ENCODE results near the gene MLF2. TPM values are rescaled to one million over a fixed set of nuclear protein-coding genes. Genes with fewer than 3 reads are reported as not detected.

The MLF2 gene
- total and polyA plus RNA-seq, 10 of the 15 experiments (the other 5 are each of a cell fraction or from before 2014, with no cell fraction given) = 13.5 to 222 (median 130) TPM

DNA sequence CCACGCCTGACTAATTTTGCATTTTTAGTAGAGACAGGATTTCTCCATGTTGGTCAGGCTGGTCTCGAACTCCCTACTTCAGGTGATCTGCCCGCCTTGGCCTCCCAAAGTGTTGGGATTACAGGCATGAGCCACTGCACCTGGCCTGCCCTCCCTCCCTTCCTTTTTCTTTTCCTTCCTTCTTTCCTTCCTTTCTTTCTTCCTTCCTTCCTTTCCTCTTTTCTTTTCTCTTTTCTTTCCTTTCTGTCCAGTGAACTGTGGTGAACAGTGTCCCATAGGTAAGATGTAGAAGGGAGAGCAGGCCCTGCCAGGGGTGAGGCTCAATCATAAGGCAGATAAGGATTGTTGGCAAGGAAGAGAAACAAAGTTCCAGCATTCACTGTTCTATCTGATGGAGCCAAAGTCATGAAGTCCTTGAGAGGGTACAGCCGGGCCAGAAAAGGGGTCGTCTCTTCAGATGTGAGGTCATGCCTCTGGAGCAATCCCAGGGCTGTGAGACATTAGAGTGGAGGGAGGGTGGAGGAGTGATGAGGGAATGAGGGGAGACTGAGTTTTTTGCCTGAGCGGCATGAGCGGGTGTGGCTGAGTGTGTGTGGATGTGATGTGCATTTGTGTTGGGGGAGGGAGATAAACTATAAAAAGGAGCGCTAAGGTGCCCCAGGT lies 4.2 kb upstream of the MLF2 start:
- no peaks in the 10 kb centered on the region for H4K20me1 ChIP-seq (ENCODE audit: control insufficient read depth, insufficient read depth)
- no peaks in the 10 kb centered on the region for H3K27me3 ChIP-seq (replicated peaks in 1 of 2; ENCODE audit: control insufficient read depth in 2 of 2, insufficient read depth in 2 of 2, low read length in 1 of 2)
- in situ Hi-C loops (cut with MboI) = no loop called here
- TF ChIP-seq, protein P1, sequence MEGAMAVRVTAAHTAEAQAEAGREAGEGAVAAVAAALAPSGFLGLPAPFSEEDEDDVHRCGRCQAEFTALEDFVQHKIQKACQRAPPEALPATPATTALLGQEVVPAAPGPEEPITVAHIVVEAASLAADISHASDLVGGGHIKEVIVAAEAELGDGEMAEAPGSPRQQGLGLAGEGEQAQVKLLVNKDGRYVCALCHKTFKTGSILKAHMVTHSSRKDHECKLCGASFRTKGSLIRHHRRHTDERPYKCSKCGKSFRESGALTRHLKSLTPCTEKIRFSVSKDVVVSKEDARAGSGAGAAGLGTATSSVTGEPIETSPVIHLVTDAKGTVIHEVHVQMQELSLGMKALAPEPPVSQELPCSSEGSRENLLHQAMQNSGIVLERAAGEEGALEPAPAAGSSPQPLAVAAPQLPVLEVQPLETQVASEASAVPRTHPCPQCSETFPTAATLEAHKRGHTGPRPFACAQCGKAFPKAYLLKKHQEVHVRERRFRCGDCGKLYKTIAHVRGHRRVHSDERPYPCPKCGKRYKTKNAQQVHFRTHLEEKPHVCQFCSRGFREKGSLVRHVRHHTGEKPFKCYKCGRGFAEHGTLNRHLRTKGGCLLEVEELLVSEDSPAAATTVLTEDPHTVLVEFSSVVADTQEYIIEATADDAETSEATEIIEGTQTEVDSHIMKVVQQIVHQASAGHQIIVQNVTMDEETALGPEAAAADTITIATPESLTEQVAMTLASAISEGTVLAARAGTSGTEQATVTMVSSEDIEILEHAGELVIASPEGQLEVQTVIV (IDR thresholded peaks at IDR 0.05; ENCODE audit: borderline replicate concordance, partially characterized antibody) = no peak
- no peak for TF ChIP-seq POU2F2 (IDR thresholded peaks at IDR 0.05; ENCODE audit: borderline replicate concordance, low read depth, low read length)
- no peak for TF ChIP-seq ZSCAN29 (IDR thresholded peaks at IDR 0.05)
- no peak for TF ChIP-seq SIN3A (IDR thresholded peaks at IDR 0.05; ENCODE audit: low read depth, low read length)
- no peak for TF ChIP-seq PKNOX1 (IDR thresholded peaks at IDR 0.05)
- TF ChIP-seq ATF3 (IDR thresholded peaks at IDR 0.05; ENCODE audit: borderline replicate concordance, extremely low read depth, low read depth, low read length) = no peak
- TF ChIP-seq CTCF (IDR thresholded peaks at IDR 0.05 in 2 of 3, conservative IDR thresholded peaks at IDR 0.05 in 1 of 3; ENCODE audit: control insufficient read depth in 2 of 3, extremely low read depth in 1 of 3, insufficient read depth in 1 of 3, low read depth in 3 of 3, low read length in 3 of 3) = no peak
- TF ChIP-seq, protein P2, sequence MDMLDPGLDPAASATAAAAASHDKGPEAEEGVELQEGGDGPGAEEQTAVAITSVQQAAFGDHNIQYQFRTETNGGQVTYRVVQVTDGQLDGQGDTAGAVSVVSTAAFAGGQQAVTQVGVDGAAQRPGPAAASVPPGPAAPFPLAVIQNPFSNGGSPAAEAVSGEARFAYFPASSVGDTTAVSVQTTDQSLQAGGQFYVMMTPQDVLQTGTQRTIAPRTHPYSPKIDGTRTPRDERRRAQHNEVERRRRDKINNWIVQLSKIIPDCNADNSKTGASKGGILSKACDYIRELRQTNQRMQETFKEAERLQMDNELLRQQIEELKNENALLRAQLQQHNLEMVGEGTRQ (IDR thresholded peaks at IDR 0.05; ENCODE audit: borderline replicate concordance, low read depth, low read length) = no peak
- no peak for TF ChIP-seq ESRRA (IDR thresholded peaks at IDR 0.05; ENCODE audit: low read length)
- no peak for TF ChIP-seq SMC3 (IDR thresholded peaks at IDR 0.05; ENCODE audit: borderline replicate concordance, low read length)
- TF ChIP-seq CBX5 (IDR thresholded peaks at IDR 0.05; ENCODE audit: low read depth) = no peak
- TF ChIP-seq TCF12 (IDR thresholded peaks at IDR 0.05; ENCODE audit: low read depth, low read length) = no peak
- TF ChIP-seq NFYB (IDR thresholded peaks at IDR 0.05; ENCODE audit: insufficient read depth, low read depth, low read length) = no peak
- no peak for TF ChIP-seq PML (IDR thresholded peaks at IDR 0.05; ENCODE audit: low read length)
- TF ChIP-seq FOXK2 (IDR thresholded peaks at IDR 0.05) = no peak
- no peak for TF ChIP-seq HDAC2 (IDR thresholded peaks at IDR 0.05)
- no peak for TF ChIP-seq JUND (IDR thresholded peaks at IDR 0.05; ENCODE audit: low read depth, low read length)
- no peak for TF ChIP-seq ZNF24 (IDR thresholded peaks at IDR 0.05)
- BruUV-seq (replicated peaks) = no TSS peak
- H3K4me3 ChIP-seq = no peak overlapping the region
- H2AFZ ChIP-seq (ENCODE audit: control insufficient read depth, low read depth, low read length) = no peak overlapping the region
- RAD21 ChIA-PET (ENCODE audit: unreplicated experiment) = interaction anchor here (1.5 kb wide), 1 partner anchor 10 kb away, joined by 7 read pairs; the partner anchor contains the start of gene PTMS
- no peak overlapping the region for H3K27ac ChIP-seq (ENCODE audit: control insufficient read depth, insufficient read depth)
- H3K4me1 ChIP-seq (ENCODE audit: control insufficient read depth, insufficient read depth, low read length) = peaks cover 12% of the 10 kb centered on the region
- SMC1A ChIA-PET (ENCODE audit: uncharacterized antibody, unreplicated experiment) = interaction anchor here (1.4 kb wide), 1 partner anchor 25 kb away, joined by 3 read pairs; no protein-coding TSS in a partner anchor
- no peak for DNase-seq (ENCODE audit: low read depth, low spot score)
- H3K36me3 ChIP-seq (ENCODE audit: control insufficient read depth in 2 of 2, insufficient read depth in 2 of 2, low read length in 1 of 2) = no peaks in the 10 kb centered on the region
- peaks cover 11% of the 10 kb centered on the region for H3K79me2 ChIP-seq (ENCODE audit: control insufficient read depth, insufficient read depth, low read length)
- no peaks in the 10 kb centered on the region for H3K9me3 ChIP-seq (replicated peaks; ENCODE audit: control insufficient read depth, insufficient read depth, low read length)
- CTCF ChIA-PET = interaction anchor here (0.9 to 10.9 kb wide), 6 partner anchors 10 to 91 kb away, joined by 3 to 221 read pairs (median 4); partner anchors contain the start of genes LAG3 and PTMS
- FAIRE-seq = no peak
- intact Hi-C loops (cut with micrococcal nuclease; ENCODE audit: unreplicated experiment) = no loop called here
- POLR2A ChIA-PET = interaction anchor here (0.7 to 2.1 kb wide), 4 partner anchors 9 to 114 kb away, joined by 4 to 7 read pairs (median 4); partner anchors contain the start of gene PTMS
- no peak for ATAC-seq
- no peak overlapping the region for H3K4me2 ChIP-seq (ENCODE audit: control insufficient read depth, insufficient read depth)
- WGBS (ENCODE audit: insufficient coverage, insufficient replicate concordance, low lambda C conversion rate, missing lambda C conversion rate) = 72% methylated on average over 8 of the region's 8 CpGs
- H3K9ac ChIP-seq (ENCODE audit: control insufficient read depth, insufficient read depth, low read length) = no peak overlapping the region

All from GM12878 (cell line).